Right cardiac atrium (tissue), 5 donors: ENCODE measurements around the gene C9orf72. TPM values are rescaled to one million over a fixed set of nuclear protein-coding genes. Genes with fewer than 3 reads are reported as not detected.

Experiments used
- ATAC-seq, 2 donors: fragments of 200-7000 bp; cut with Tn5 transposase; one replicate each; pipeline versions ENCODE4 v1.8.0 to v1.9.1; 2020; ENCODE audit warnings: moderate library complexity in 2 of 2, mild to moderate bottlenecking in 1 of 2
- DNase-seq, 3 donors: peaks; one replicate each; pipeline ENCODE4 v3.0.0-alpha.2; 2020
- H3K27ac ChIP-seq: one replicate; pipeline ENCODE4 v1.5.1; 2013; ENCODE audit warnings: mild to moderate bottlenecking, low read length, control low read depth, moderate library complexity
- H3K27me3 ChIP-seq: one replicate; pipeline ENCODE4 v1.6.1; 2013; ENCODE audit not compliant: control insufficient read depth, insufficient read depth
- H3K4me1 ChIP-seq: one replicate; pipeline ENCODE4 v1.6.1; 2013; ENCODE audit warnings: low read length; ENCODE audit not compliant: control insufficient read depth, insufficient read depth
- H3K4me3 ChIP-seq: one replicate; pipeline ENCODE4 v1.5.1; 2013; ENCODE audit warnings: low read length, control low read depth
- H3K9me3 ChIP-seq: one replicate; pipeline ENCODE4 v1.6.1; 2013; ENCODE audit warnings: low read length; ENCODE audit not compliant: control insufficient read depth
- whole genome bisulfite sequencing: extraction: QIAGEN DNeasy Blood & Tissue Kit; methylation state at CpG from one replicate; pipeline ENCODE4 v1.1.7; 2013; 5-methylcytosine and 5-hydroxymethylcytosine counted together
- intact Hi-C, 4 donors: fragments of 100-400 bp; cut with DNase I; formaldehyde crosslinking; loops; one replicate each; pipeline versions ENCODE4 v1.11.0 to v1.14.0; 2022 to 2023
- polyA plus RNA-seq: library from polyadenylated mRNA; stranded (reverse); fragments of 200-250 nt; gene quantifications from one replicate; pipeline ENCODE4 v1.2.3, GENCODE V29; 2013
- total RNA-seq, 4 donors: library from RNA; stranded (reverse); fragmentation: NEBNext Ultra II Directional; extraction: Animal tissue kit (Norgen Biotek cat#: 25700); gene quantifications; one replicate each; pipeline ENCODE4 v1.2.1, GENCODE V29; 2021
- donor health status: healthy with polysubstance abuse.
- donor health status: DM: no; HTN: yes; CAD: no.
- donor health status: DM: no; HTN: no; CAD: no.
- donor health status: DM: no; HTN: yes; CAD: no; lungs with severe emphysema.
- donor health status: DM: yes; HTN: yes; CAD: no.

C9orf72 gene
- total and polyA plus RNA-seq, 5 donors = 10.0 to 17.4 (median 14.8) TPM

DNA sequence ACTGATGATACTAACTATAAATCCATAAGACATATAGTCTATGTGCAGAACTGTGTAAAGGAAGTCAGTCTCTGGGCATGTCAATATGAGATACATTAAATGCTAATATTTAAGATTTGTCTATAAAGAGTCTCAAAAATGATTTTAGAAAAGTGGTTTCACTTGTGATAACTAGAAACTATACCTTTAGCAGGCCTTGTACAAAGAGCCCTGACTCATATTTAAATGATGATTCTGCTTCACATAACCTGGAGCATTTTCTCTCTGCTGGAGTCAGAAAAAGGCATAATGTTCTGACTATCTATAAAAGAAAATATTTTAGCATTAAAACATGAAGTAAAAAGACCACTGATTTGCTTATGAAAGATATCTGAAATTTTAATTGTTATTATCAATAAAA lies 15.0 kb downstream of the C9orf72 start:
- DNase-seq (no peak), ATAC-seq (no peak)
- H3K27me3 ChIP-seq = no peaks in the 10 kb centered on the region
- intact Hi-C loops = no loop called here
- no peaks in the 10 kb centered on the region for H3K9me3 ChIP-seq
- no peak overlapping the region for H3K27ac ChIP-seq
- no peak overlapping the region for H3K4me3 ChIP-seq
- H3K4me1 ChIP-seq = no peaks in the 10 kb centered on the region

DNA sequence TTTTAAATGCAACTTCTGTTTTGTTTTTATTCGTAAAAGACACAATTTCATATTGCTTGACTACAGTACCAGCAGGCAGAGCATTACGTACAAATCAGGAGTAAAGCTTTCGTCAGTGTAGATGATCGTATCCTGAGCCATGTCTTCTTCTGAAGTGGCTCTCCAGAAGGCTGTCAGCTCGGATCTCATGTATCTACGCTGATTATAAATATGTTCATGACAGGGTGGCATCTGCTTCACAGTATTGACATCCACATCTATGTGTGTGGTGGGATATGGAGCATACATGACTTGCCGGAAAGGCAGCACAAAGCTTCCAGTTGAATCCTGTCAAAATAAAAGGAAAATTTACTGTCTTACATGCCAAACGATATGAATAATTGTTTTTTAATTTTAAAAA lies 16.8 kb downstream of the C9orf72 start:
- no peak for ATAC-seq
- Histone ChIP-seq H3K27ac (no peak overlapping the region), H3K9me3 (no peaks in the 10 kb centered on the region), H3K27me3 (no peaks in the 10 kb centered on the region), H3K4me3 (no peak overlapping the region), H3K4me1 (no peaks in the 10 kb centered on the region)
- WGBS = 94% methylated on average over 8 of the region's 8 CpGs
- DNase-seq = no peak
- intact Hi-C loops = no loop called here

GRCh38 chr9:27554712-27555111 lies 18.6 kb downstream of the C9orf72 start:
- 94% methylated on average over 1 of the region's 1 CpG for WGBS
- DNase-seq = no peak
- H3K27me3 ChIP-seq = no peaks in the 10 kb centered on the region
- no peak overlapping the region for H3K4me3 ChIP-seq
- H3K4me1 ChIP-seq = no peaks in the 10 kb centered on the region
- H3K9me3 ChIP-seq = no peaks in the 10 kb centered on the region
- intact Hi-C loops = loop anchor here in 1 of 4 donors (5.0 kb wide), 1 partner anchor 217 kb away; no protein-coding TSS in a partner anchor
- no peak overlapping the region for H3K27ac ChIP-seq
- no peak for ATAC-seq

GRCh38 chr9:27549196-27549755 lies 24.0 kb downstream of the C9orf72 start:
- Histone ChIP-seq H3K4me3 (no peak overlapping the region), H3K27me3 (no peaks in the 10 kb centered on the region), H3K9me3 (no peaks in the 10 kb centered on the region), H3K4me1 (peaks cover 2% of the 10 kb centered on the region), H3K27ac (no peak overlapping the region)
- intact Hi-C loops = loop anchor here in 2 of 4 donors (5.0 kb wide), 1 partner anchor 217 kb away; no protein-coding TSS in a partner anchor
- WGBS = 74% methylated on average over 4 of the region's 4 CpGs
- no peak for ATAC-seq
- DNase-seq = no peak

DNA sequence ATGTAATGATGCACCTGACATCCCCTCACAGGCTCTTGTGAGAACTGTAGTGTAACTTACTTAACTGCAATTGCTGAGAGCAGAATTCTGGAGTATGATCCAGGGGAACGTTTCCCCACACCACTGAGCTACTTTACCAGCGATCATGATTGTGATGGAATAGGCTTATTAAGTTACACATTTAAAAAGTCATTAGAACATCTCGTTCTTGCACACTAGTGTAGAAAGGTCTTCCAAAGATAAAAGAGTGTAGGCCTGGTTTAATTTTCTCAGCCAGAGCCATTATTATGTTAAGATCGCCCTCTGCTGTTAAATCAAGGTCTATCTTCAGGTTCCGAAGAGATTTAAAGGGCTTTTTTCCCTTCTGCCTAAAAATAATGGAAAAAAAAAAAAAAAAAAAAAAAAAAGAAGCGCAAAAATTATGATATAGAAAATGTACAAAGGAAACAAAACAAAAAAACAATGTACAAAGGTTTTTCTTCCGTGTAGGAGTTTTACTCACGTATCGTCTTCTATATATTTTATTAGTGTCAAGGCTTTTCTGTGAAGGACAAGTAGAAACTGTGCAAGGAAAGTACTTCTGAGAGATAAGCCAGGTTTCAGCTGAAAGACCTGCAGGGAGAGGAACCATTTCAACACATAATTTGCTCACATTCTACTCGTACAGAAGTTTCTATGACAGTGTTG lies 25.1 kb downstream of the C9orf72 start:
- no peak overlapping the region for H3K4me3 ChIP-seq
- intact Hi-C loops = loop anchor here in 2 of 4 donors (5.0 kb wide), 1 partner anchor 216 kb away; no protein-coding TSS in a partner anchor
- no peak overlapping the region for H3K27ac ChIP-seq
- peaks cover 2% of the 10 kb centered on the region for H3K4me1 ChIP-seq
- no peaks in the 10 kb centered on the region for H3K9me3 ChIP-seq
- DNase-seq = no peak
- WGBS = 40% methylated on average over 10 of the region's 10 CpGs
- no peaks in the 10 kb centered on the region for H3K27me3 ChIP-seq
- ATAC-seq = peak; percentile 80 to 89

DNA sequence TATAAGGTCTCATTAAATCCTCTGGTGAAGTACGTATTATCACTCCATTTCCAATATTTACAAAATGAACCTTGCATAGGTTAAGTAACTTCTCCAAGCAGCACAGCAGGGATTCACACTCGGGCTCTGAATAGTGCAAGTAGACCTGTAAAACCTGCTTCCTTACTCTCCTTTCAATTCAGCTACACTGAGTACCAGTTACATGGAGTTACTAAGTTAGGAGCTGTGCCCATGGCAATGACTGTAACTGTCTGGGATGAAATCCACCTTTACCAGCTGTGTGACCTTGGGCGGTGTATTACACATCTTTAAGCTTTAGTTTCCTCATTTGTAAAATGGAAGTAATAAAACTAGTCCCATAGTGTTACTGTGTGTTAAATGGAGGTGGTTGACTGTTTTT lies 27.8 kb downstream of the C9orf72 start:
- peak in 1 of 2 donors; percentile 22 for ATAC-seq
- no peak for DNase-seq
- Histone ChIP-seq H3K4me1 (peaks cover 4% of the 10 kb centered on the region), H3K9me3 (no peaks in the 10 kb centered on the region), H3K4me3 (no peak overlapping the region), H3K27ac (no peak overlapping the region), H3K27me3 (no peaks in the 10 kb centered on the region)
- 96% methylated on average over 3 of the region's 3 CpGs for WGBS
- intact Hi-C loops = loop anchor here in 2 of 4 donors (5.0 kb wide), 1 partner anchor 213 kb away; no protein-coding TSS in a partner anchor

DNA sequence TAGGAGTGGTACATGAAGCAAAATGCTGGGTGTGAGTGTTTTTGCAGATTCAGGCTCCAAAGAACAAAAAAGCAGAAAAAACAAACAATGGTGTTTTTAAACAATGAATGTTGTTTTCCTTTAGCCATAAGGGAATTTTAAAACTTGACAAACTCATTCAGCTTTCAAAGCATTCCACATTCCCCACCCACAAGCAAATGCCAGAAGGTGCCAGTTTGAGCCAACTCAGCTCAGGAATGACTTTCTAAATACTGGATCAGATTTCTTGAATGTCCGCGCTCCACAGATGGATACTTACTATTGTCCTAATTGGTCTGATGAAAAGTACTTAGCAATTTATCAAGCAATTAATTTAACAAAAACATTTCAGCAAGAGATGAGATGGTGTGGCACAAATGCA lies 30.8 kb downstream of the C9orf72 start:
- intact Hi-C loops = loop anchor here in 1 of 4 donors (5.0 kb wide), 1 partner anchor 210 kb away; no protein-coding TSS in a partner anchor
- 88% methylated on average over 2 of the region's 2 CpGs for WGBS
- Histone ChIP-seq H3K27ac (no peak overlapping the region), H3K4me1 (peaks cover 5% of the 10 kb centered on the region), H3K4me3 (no peak overlapping the region), H3K27me3 (no peaks in the 10 kb centered on the region), H3K9me3 (no peaks in the 10 kb centered on the region)
- ATAC-seq = no peak
- no peak for DNase-seq

DNA sequence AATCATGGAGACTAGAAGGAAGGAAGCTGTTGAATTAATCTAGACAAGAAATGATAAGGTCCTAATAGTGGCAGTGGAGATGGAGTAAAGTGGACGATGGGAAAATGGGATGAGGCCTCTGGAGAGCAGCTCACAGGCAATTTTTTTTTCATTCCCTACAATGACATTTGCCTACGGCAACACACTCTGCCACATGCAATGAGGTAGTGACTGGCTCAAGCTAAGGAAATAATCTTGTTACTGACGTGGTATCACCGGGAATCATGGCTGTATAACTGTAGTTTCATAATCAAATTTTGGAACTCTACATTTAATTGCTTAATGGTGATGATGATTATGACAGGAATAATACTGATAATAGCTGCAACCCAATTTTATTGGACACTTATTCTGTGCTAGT lies 31.5 kb downstream of the C9orf72 start:
- no peaks in the 10 kb centered on the region for H3K27me3 ChIP-seq
- H3K27ac ChIP-seq = no peak overlapping the region
- peak; percentile 34 to 74 for ATAC-seq
- 67% methylated on average over 4 of the region's 4 CpGs for WGBS
- intact Hi-C loops = loop anchor here in 1 of 4 donors (5.0 kb wide), 1 partner anchor 209 kb away; no protein-coding TSS in a partner anchor
- peaks cover 5% of the 10 kb centered on the region for H3K4me1 ChIP-seq
- H3K4me3 ChIP-seq = no peak overlapping the region
- DNase-seq = peak in 1 of 3 donors; percentile 12
- no peaks in the 10 kb centered on the region for H3K9me3 ChIP-seq

DNA sequence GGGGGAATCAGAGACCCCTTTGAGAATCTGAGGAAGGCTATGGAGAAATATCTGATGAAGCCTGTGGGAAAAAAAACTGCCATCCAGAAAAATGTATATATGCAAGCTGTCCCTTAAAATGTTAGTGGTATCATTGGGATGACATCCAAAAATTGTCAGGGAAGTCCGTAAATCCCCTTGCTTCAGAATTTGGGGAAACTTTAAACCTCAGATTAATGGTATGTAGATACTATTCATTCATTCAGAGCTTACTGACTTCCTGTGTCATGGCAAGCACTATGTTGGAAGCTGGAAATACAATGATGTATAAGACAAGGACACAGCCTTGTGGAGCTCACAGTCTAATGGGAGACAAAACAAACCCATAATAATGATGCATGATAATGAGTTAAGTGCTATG lies 32.8 kb downstream of the C9orf72 start:
- no peak overlapping the region for H3K4me3 ChIP-seq
- intact Hi-C loops = loop anchor here in 1 of 4 donors (5.0 kb wide), 1 partner anchor 208 kb away; no protein-coding TSS in a partner anchor
- no peak overlapping the region for H3K27ac ChIP-seq
- DNase-seq (no peak), ATAC-seq (no peak)
- 52% methylated on average over 1 of the region's 1 CpG for WGBS
- no peaks in the 10 kb centered on the region for H3K9me3 ChIP-seq
- H3K4me1 ChIP-seq = peaks cover 5% of the 10 kb centered on the region
- no peaks in the 10 kb centered on the region for H3K27me3 ChIP-seq

- ATAC-seq = peak; percentile 69 to 86
- H3K27me3 ChIP-seq = no peaks in the 10 kb centered on the region
- H3K4me1 ChIP-seq = peaks cover 5% of the 10 kb centered on the region
- WGBS = 53% methylated on average over 5 of the region's 5 CpGs
- intact Hi-C loops = loop anchor here in 1 of 4 donors (5.0 kb wide), 1 partner anchor 207 kb away; no protein-coding TSS in a partner anchor
- H3K9me3 ChIP-seq = no peaks in the 10 kb centered on the region
- peak; percentile 30 to 64 (median 36) for DNase-seq
- H3K27ac ChIP-seq = peak overlapping the region; percentile 80
- H3K4me3 ChIP-seq = no peak overlapping the region
Observed at GRCh38 chr9:27539479-27540441, 33.5 kb downstream of the C9orf72 start.
